Right lobe of liver (tissue), 4 donors: Measurements from ENCODE around the gene KIF5C.

Experiments used
- POLR2A ChIP-seq: fragments of 450-650 bp; IDR thresholded peaks from one replicate; pipeline ENCODE4 v1.6.1; 2017; ENCODE audit warnings: antibody characterized with exemption, mild to moderate bottlenecking
- TF ChIP-seq, protein P1 (sequence below), 4 donors: fragments of 200-600 bp in 3 of 4; fragments of 450-650 bp in 1 of 4; IDR thresholded peaks; one replicate each; pipeline versions ENCODE4 v1.5.1 to v1.8.0; 2016 to 2022; ENCODE audit warnings: antibody characterized with exemption in 4 of 4, mild to moderate bottlenecking in 2 of 4
- donor health status: DM: no; HTN: no; CAD: no.
- donor health status: DM: no; HTN: no; CAD: no.
- donor health status: DM: no; HTN: yes; CAD: no.

DNA sequence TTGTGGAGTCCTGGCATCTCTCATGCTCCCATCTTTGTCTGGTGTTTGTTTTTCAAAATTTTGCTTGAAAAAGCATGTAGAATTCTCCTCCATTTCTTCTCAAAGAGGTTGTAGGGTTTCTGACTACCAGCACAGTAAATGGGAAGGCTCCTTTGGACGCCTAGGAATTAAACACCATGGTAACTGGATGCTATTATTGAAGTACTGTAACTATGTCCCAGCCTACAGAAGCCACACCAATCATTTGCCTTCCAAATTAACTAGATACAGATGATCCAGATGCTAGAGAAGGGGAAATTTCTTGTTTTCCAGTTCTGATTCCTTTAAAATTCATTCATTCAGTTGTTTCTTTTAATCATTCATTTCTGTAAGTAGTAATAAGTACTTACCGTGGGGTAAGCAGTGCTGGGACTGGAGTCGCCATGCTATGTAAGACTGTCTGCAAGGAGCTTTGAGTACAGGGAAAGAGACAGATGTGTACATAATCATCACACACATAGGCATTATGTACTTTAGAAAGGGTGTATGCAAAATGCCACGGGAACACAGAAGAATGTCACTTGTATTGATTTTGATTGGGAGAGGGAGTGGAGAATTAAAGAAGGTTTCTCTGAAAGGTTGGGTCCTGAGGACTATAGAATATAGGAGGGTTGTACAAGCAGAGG, 49.6 kb downstream of the KIF5C start:
- TF ChIP-seq, protein P1, sequence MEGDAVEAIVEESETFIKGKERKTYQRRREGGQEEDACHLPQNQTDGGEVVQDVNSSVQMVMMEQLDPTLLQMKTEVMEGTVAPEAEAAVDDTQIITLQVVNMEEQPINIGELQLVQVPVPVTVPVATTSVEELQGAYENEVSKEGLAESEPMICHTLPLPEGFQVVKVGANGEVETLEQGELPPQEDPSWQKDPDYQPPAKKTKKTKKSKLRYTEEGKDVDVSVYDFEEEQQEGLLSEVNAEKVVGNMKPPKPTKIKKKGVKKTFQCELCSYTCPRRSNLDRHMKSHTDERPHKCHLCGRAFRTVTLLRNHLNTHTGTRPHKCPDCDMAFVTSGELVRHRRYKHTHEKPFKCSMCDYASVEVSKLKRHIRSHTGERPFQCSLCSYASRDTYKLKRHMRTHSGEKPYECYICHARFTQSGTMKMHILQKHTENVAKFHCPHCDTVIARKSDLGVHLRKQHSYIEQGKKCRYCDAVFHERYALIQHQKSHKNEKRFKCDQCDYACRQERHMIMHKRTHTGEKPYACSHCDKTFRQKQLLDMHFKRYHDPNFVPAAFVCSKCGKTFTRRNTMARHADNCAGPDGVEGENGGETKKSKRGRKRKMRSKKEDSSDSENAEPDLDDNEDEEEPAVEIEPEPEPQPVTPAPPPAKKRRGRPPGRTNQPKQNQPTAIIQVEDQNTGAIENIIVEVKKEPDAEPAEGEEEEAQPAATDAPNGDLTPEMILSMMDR (IDR thresholded peaks at IDR 0.05): no peak
- no peak for TF ChIP-seq POLR2A
